GM18499 (cell line): ENCODE results near the gene ADH7.

Source experiments
- ATAC-seq: cut with Tn5 transposase; IDR thresholded peaks from one replicate; pipeline ENCODE4 v1.9.1; 2021; ENCODE audit warnings: moderate number of reproducible peaks; ENCODE audit not compliant: insufficient read depth, unreplicated experiment

ADH7 gene

DNA sequence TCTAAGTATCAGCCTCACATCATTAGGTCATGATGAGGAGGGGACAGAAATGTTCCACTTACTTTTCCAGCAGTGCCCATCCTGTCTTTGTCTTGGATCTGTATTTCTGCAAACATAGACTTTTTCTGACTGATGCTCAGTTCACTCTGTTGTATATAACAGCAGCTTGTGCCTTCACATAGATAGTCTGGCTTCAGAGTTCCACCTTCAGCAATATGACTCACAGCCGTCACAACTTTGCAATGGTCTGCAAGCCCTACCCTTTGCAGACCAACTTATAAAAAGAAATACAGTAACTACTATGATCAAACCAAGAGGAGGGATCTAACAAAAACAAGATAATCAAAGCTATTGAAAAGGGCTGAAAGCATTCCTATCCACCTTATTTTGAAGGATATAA is at the start of gene ADH7:
Gene ADH7, minus strand, starts transcription at position 189 of the 400 bp plus-strand sequence. Its CDS starts 109 bp downstream, at position 80.
- no peak for ATAC-seq

DNA sequence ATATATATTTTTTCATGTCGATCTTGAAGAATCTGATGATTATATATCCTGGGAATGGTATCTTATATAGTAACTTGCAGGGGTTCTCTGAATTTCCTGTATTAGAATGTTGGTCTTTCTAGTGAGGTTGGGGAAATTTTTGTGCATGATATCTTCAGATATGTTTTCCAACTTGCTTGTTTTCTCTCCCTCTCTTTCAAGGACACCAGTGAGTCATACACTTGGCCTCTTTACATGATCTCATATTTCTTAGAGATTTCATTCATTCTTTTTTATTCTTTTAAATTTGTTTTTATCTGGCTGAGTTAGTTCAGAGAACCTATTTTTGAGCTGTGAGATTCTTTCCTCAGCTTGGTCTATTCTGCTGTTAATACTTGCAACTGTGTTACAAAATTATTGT is 48.5 kb upstream of the ADH7 start:
- no peak for ATAC-seq

DNA sequence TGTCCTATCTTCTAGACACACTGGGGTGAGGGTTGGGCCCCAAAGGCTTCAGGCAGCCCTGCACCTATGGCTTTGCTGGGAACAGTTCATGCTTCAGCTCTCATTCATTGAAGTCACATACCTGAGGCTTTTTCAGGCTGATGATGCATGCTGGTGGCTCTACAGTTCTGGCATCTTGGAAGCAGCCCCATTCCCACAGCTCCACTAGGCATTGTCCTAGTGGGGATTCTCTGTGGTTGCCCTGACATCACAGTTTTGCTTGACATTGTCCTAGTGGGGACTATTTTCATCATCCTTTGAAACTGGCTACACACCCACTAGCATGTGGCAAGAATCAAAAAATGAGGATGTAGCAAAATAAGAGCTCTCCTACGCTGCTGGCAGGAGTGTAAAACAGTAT is 38.0 kb upstream of the ADH7 start:
- no peak for ATAC-seq

DNA sequence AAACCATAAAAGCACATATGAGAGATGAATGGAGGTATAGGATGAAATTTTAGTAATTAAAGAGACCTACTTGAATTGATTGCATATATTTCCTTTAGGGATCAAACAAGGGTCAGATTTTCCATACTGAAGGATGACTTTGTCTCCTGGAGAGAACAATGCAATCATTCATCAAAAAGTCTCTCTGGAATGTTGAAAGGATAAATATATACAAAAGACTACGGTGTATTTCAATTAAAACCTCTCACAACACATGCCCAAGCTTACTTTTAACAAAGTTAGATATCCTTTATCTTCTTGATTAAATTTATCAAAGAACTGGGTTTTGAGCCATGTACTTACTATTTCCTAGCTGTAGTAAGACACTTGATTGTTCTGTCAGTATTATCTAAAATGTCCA is 36.8 kb upstream of the ADH7 start:
- ATAC-seq, result no peak

DNA sequence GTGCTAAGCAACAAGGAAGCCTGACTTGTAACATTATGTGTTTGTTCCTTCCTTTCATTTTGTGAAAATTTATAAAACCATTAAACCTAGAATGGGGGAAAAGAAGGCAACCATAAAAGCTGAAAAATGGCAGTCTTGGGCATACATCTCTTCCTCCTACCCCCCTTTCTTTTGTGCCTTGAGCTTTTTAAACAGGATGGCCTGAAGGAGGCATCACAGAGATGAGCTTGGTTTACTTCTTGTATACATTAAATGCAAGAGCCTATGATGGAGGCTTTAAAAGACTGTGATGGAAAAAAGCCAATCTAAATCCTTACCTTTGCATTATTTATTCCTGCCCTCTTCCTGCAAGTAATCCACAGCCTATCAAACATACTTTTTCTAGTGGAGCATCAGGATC is 36.2 kb upstream of the ADH7 start:
- no peak for ATAC-seq

DNA sequence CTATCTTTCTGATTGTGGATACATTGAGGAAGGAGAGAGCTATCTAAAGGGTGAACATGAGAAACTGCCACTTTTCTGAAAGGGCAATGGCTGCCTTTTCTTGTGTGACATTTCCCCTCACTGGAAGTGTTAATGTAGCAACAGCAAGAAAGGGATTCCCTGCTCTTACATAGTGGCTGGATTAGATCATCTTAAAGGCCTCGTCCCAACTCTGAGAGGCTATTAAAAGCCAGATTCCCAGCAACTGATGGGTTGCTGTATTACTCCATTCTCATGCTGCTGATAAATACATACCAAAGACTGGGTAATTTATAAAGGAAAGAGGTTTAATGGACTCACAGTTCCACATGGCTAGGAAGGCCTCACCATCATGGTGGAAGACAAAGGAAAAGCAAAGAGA is 33.7 kb upstream of the ADH7 start:
- ATAC-seq, result no peak

DNA sequence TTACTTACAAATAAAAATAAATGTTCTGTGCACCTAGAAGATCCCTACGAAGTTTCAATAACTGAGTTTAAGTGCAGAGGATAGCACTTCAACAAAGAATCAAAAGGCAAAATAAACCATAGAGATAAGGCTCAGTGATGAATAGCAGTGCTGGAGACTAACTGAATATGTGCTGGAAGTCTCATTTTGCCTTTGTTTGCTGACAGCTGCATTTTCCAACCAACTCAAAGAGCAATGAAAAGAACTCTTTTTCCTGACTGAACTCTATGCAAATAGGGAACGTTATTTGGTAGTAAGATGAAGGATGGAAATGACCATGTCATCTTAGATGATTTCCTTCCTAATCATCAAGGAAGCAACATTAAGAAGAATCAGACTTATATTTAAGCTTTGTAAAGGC is 32.7 kb upstream of the ADH7 start:
- no peak for ATAC-seq

DNA sequence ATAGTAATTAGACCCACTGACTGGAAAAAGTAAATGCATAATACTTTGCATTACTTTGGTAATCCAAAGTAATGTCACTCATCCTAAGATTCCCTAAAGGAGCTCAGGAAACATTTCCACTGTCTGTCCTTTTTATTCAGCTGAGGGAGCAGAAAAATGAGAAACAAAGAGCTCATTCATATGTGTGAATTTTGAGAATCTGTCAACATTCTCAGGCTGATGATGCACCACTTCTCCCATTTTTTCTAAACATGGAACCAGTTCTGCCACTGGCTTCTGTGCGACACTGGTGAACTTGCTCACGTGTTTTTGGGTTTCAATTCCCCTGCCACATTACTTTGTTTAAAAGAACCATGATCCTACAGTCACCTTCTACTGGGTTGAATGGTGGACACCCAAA is 28.4 kb upstream of the ADH7 start:
- no peak for ATAC-seq

DNA sequence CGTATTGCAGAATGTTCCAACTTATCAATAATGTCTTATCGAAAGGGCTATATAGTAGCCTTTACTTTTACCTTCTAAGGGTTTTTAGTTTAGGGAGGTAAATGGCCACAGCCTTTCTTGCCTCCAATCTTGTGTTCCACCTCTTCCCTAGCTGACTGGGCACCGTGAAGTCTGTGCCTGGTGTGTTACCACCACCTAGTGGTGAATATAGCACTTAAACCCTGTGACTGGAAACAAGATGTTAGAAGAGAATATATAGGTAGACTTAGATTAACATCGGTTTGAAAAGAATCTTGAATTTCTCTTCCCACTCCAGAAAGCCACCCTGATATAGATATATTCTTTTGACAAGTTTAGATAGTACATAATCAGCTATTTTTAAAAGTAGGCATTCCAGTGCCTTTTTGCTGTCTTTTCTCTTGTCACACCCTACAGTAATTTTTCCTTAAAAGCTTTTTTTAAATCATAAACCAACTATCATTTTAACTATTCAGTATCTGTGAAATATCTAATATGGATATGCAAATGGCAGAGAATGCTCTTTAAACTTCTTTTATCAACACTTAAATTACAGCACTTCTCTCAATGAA is 27.8 kb upstream of the ADH7 start:
- ATAC-seq, result peak; percentile 87

DNA sequence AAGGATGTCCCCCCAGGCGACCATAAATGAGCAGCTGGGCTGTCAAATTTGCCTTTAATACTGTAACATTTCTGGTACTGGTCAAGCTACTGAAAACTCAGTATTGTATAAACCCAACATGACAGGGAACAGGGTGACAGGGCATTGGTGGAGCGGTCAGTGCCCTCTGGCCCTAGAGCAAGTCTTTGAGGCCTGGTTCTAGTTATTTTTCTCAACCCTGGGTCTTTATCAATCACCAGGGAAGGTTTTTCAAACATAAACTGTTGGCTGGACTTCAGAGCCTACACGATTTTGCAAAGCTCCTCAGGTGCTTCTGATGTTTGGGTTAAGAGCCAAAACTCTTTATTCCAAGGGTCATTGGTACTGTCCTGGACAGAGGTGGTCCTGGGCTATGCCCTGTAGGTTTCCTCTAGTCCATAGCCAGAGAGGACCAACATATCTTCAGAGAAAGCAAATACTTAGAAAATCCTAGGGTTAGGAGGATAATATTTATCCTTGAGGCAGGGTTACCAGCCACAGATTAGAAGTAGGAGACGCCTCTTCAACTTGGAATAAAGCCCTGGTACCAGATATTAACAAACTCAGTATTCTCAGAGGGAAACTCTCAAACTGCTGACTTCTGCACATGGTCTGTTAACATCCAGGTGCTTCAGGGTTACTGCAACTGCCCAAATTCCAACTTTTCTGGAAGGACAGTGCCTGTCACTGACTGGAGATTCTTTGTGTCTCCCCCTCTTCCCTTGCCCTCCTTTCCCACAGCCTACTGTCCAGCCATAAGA is 26.7 kb upstream of the ADH7 start:
- no peak for ATAC-seq

DNA sequence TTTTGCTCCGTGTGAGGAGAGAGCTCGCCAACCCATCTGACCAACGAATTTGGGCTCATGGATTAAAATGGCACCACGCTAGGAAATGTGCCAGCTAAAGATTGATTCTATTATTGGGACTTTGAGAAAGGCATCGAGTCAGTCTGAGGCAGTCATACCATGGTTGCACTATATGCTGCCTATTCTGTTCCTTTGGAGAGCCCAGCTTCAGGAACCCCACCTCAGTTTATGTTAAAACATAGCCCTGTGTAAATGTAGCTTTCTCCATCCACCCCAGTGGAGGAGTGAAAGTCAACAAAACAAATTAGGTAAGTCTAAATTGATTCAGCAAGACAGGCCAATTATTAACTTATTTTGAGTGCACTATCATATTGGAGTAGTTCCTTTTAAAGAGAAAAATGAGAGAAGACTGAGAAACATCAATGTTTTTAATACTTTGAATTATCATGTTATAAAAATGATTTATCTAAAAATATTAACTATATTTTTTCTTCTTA is 24.5 kb upstream of the ADH7 start:
- ATAC-seq, result no peak

DNA sequence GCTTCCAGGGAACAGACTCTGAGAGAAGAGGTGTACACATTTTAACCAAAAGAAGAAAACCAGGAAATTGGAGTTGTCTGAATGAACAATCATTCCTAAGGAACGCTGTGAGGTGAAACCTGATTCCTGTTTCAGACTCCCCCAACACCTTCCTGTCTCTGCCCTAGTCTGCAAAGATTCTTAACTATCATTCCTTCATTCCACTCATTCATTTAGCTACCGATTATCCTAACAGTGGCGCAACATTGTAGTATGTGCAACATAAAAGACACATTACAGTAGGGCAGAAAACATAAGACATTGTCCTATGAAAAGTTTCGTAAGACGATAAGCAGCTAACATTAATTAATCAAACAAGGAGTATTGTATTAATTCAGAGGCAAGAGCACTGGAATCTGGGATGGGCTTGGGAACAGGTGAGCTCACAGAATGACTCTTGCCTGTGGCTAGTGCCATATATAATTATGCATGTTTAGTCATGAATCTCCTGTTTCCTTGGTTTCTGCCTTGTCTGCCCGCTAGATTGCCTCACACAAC is 23.8 kb upstream of the ADH7 start:
- no peak for ATAC-seq

DNA sequence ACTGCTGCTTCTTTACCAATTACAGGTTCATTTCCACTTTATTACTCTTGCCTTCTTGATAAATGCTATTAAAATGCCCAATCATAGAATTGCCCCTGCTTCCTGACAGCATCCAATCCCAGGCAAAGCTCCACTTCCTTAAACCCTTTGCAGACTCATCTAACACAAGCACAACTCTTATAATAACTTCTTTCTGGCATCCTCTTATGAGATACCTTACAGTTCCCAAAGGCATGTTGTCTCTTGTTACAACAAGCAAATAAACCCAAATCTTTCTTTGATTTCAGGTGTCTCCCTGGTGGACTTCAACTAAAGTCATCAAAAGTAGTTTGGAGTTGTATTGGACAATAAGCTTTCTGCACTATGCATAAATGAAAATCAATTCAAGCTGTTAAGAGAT is 22.5 kb upstream of the ADH7 start:
- no peak for ATAC-seq

DNA sequence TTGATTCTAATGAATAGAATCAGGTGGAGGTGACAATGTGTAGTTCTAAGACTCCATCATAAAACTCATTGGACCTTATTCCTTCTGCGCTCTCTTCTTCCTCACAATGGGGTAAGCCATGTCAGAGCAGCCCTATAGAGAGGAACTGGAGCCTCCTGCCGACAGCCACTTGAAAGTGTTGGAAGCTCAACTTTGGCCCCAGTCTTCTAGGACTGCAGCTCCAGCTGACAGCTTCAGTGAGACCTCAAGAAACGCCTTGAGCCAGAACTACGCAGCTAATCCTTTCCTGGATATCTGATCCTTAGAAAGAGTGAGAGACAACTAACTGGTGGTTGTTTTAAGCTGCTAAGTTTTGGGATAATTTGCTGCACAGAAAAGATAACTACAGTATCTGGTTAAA is 22.1 kb upstream of the ADH7 start:
- no peak for ATAC-seq

DNA sequence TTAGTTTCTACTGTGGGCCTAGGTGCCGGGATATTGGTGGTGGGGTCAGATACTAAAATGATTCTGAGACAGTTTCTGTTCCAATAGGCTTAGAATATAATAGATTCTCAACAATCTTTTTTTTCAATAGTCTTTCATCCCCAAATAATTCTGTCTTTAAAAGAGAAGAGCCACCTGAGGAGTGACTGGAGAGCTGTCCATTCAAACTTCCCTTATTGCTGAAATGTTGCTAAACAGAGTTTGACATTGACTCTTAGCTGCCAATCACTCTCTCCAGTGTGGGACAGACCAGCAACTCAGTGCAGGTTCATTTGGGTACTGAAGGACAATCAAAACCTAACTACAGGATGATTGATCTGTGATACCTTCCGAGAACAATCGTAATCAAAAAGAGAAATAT is 12.4 kb upstream of the ADH7 start:
- no peak for ATAC-seq

DNA sequence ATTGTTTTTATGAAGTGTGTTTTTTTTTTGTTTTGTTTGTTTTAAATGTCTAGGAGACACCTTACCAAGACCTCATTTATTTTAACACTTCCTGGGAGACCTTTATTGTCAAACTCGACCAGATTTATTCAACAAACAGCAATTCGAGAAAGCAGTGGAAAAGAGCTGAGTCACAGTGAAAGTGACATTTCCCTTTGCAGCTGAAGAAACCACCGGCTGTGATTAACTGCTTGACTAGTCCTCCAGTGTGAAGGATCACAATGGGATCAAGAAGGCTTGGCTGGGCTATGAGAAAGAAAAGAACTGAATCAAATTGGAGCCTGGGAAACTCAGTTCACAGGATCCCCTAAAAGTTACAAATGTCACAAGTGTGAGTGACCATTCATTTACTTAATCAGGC is 11.9 kb upstream of the ADH7 start:
- peak; percentile 81 for ATAC-seq

DNA sequence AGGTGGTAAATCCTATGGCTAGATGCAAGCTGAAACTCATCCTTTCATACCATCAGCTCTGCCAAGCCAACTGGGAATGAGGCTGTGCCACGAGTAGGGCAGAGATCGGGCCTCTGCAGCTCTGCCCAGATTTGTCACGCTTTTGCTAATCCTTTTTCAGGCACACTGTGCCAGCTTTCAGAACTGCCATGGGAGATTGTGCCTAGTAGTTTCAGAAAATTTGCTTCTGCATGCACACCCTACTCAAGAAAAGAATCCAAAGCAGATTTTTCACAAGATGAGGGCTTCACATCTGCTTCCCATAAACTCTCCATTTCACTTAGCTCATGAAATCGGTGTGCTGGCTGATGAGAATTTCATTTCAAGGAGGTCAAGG is 3.3 kb upstream of the ADH7 start:
- no peak for ATAC-seq

DNA sequence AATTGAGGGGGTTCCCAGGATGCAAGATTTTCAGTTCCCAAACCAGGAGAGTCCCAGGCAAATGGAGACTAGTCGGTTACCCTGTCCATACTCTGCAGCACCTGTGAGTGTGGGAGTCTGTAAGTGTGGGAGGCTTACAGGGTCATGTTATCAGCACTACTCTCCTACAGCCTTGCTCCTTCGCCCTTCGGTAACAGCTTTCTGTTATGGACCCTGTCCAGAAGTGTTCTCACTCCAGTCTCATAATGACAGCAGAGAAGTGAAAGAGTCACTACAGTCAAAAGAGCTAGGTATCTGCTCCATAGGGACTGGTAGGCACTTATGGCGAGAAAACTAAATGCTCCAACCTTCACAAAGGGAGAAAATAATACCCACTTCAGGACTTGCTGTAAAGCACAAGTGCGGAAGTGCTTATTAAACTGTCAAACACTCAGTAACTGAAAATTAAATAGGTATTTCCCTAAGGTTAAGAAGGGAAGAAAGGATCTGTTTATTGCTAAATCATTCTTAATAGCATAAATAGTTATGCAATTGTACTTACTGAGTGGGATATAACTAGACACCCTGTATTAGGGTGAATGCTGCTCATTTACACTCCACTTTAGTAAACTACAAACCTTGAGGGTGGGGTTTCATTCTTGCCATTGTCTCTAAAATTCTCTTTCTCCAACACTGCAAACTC is 2.7 kb upstream of the ADH7 start:
- ATAC-seq, result no peak

DNA sequence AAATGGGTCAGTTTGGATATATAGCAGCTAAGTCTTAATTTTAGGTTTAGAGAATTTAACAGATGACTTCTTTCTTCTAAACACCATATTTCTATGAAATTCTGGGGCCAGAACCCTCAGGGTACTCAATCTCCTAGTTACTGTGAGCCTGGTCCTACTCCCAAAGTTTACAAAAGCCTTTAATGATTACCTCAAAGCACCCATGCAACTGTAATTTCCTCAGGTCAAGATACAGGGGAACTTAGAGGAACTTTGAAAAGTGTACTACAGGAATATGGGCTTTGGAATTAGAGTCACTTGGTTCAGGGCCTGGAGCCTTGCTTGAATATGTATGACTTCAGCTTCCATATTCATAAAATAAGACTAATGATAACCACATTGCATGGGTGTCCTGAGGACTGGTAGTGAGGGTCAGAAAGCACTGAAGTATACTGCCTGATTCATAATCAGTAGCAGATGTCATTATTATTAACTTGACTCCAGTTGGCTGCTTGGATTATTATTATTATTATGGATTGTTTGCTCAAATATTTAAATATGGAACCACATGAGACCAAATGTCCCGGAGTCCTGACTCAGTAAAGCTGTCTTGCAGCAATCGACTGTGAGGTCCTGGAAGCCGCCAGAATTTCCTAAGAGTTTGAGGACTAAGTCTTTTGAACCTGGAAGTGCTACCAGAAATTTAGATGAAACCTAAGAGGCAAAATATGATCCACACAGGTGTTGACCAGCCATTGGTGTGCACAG is 2.0 kb upstream of the ADH7 start:
- no peak for ATAC-seq

DNA sequence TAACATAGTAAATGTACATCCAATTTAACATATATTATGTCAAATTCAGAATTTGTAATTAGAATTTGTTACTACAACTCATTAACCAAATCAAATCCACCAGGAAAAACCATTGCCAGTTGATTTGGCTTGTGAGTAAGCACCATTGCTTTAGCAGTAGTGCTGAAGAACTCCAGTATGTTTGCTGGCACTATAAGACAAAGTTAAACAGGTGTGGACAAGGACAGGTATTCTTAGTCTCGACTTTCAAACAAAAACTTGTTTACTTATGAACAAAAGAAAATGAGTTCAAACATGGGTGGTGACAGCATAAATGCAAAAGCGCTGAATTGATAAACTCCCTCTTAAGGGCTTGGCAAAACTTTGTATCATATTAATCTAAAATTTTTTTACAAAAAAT is 1.3 kb upstream of the ADH7 start:
- no peak for ATAC-seq

DNA sequence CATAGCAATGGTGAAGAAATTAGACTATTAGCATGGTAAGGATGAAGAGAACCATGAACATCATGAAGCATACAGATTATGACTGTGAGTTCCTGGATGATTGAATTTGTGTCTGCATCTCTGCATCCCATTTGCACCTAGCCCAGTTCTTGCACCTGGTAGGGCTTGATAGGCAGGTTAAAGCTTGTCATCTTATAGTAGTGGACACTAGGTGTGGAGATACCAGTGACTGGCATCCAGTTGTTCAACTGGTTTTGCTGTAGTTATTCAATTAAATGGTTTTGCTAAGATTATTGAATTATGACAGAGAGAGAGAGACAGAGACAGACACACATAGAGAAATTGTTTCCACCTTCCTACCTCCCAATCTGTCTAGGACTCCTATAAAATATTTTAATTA is 5.0 kb downstream of the ADH7 start:
- ATAC-seq, result no peak
